ENCODE measurements around the gene TOM1L2.

Gene TOM1L2

GRCh38 chr17:18014006-18014405 lies 41.8 kb upstream of the TOM1L2 start:
- no peaks in the 10 kb centered on the region for H3K79me2 ChIP-seq (ENCODE audit: insufficient read depth, low read depth)
- no peak overlapping the region for H2AFZ ChIP-seq (ENCODE audit: low read depth)
- no peak overlapping the region for H3K27ac ChIP-seq
- no peaks in the 10 kb centered on the region for H3K4me1 ChIP-seq (ENCODE audit: low read depth, poor library complexity, severe bottlenecking)
- H3K4me2 ChIP-seq = no peak overlapping the region
- H3K27me3 ChIP-seq (ENCODE audit: insufficient read depth, low read depth) = no peaks in the 10 kb centered on the region
- no peaks in the 10 kb centered on the region for H3K36me3 ChIP-seq (ENCODE audit: insufficient read depth)
- TF ChIP-seq CTCF (conservative IDR thresholded peaks at IDR 0.05; ENCODE audit: low read depth, low read length) = no peak
- no peak overlapping the region for H3K4me3 ChIP-seq (IDR thresholded peaks at IDR 0.05; ENCODE audit: insufficient read depth, low read depth, low read length)
- H4K20me1 ChIP-seq (ENCODE audit: insufficient read depth) = no peaks in the 10 kb centered on the region
- H3K9ac ChIP-seq = no peak overlapping the region

- no peak for TF ChIP-seq CTCF (conservative IDR thresholded peaks at IDR 0.05; ENCODE audit: low read depth, low read length)
- H3K79me2 ChIP-seq (ENCODE audit: insufficient read depth, low read depth) = no peaks in the 10 kb centered on the region
- H2AFZ ChIP-seq (ENCODE audit: low read depth) = no peak overlapping the region
- H3K4me2 ChIP-seq = no peak overlapping the region
- H3K27me3 ChIP-seq (ENCODE audit: insufficient read depth, low read depth) = no peaks in the 10 kb centered on the region
- H3K27ac ChIP-seq = no peak overlapping the region
- no peaks in the 10 kb centered on the region for H3K36me3 ChIP-seq (ENCODE audit: insufficient read depth)
- no peak overlapping the region for H3K9ac ChIP-seq
- no peak overlapping the region for H3K4me3 ChIP-seq (IDR thresholded peaks at IDR 0.05; ENCODE audit: insufficient read depth, low read depth, low read length)
- H3K4me1 ChIP-seq (ENCODE audit: low read depth, poor library complexity, severe bottlenecking) = no peaks in the 10 kb centered on the region
- no peaks in the 10 kb centered on the region for H4K20me1 ChIP-seq (ENCODE audit: insufficient read depth)
These were observed 39.1 kb upstream of the TOM1L2 start for GRCh38 chr17:18011286-18011685.

GRCh38 chr17:18009609-18010420 lies 37.6 kb upstream of the TOM1L2 start:
- Histone ChIP-seq H3K27ac (no peak overlapping the region), H3K79me2 (ENCODE audit: insufficient read depth, low read depth) (no peaks in the 10 kb centered on the region), H3K4me1 (ENCODE audit: low read depth, poor library complexity, severe bottlenecking) (no peaks in the 10 kb centered on the region), H3K9ac (no peak overlapping the region), H2AFZ (ENCODE audit: low read depth) (no peak overlapping the region), H4K20me1 (ENCODE audit: insufficient read depth) (no peaks in the 10 kb centered on the region), H3K4me3 (IDR thresholded peaks at IDR 0.05; ENCODE audit: insufficient read depth, low read depth, low read length) (no peak overlapping the region), H3K27me3 (ENCODE audit: insufficient read depth, low read depth) (no peaks in the 10 kb centered on the region), H3K36me3 (ENCODE audit: insufficient read depth) (no peaks in the 10 kb centered on the region), H3K4me2 (no peak overlapping the region)
- TF ChIP-seq CTCF (conservative IDR thresholded peaks at IDR 0.05; ENCODE audit: low read depth, low read length) = no peak

GRCh38 chr17:18008496-18009268 lies 36.5 kb upstream of the TOM1L2 start:
- no peak overlapping the region for H2AFZ ChIP-seq (ENCODE audit: low read depth)
- H3K4me1 ChIP-seq (ENCODE audit: low read depth, poor library complexity, severe bottlenecking) = no peaks in the 10 kb centered on the region
- TF ChIP-seq CTCF (conservative IDR thresholded peaks at IDR 0.05; ENCODE audit: low read depth, low read length) = no peak
- no peaks in the 10 kb centered on the region for H3K36me3 ChIP-seq (ENCODE audit: insufficient read depth)
- no peaks in the 10 kb centered on the region for H3K27me3 ChIP-seq (ENCODE audit: insufficient read depth, low read depth)
- no peak overlapping the region for H3K9ac ChIP-seq
- no peak overlapping the region for H3K27ac ChIP-seq
- H3K4me3 ChIP-seq (IDR thresholded peaks at IDR 0.05; ENCODE audit: insufficient read depth, low read depth, low read length) = no peak overlapping the region
- H3K79me2 ChIP-seq (ENCODE audit: insufficient read depth, low read depth) = no peaks in the 10 kb centered on the region
- H4K20me1 ChIP-seq (ENCODE audit: insufficient read depth) = no peaks in the 10 kb centered on the region
- no peak overlapping the region for H3K4me2 ChIP-seq
